GM18870 (cell line): Measurements from ENCODE around the gene DUSP6.

Source experiments
- ATAC-seq: cut with Tn5 transposase; IDR thresholded peaks from one replicate; pipeline ENCODE4 v1.9.1; 2021; ENCODE audit warnings: moderate library complexity; ENCODE audit not compliant: unreplicated experiment

DUSP6 gene

DNA sequence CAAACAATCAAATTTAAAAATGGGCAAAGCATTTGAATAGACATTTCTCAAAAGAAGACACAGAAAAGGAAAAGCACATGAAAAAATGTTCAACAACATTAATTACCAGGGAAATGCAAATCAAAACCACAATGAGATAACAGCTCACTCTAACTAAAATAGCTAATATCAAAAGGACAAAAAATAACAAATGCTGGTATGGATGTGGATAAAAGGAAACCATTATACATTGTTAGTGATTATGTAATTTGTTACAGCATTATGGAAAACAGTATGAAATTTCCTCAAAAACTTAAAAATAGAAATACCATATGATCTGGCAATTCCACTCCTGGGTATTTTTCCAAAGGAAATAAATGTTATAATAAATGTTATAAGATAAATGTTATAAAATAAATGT, 52.9 kb downstream of the DUSP6 start:
- no peak for ATAC-seq
